ENCODE measurements around the gene RNU6-9. TPM values are rescaled to one million over a fixed set of nuclear protein-coding genes. Genes with fewer than 3 reads are reported as not detected.
A peak's percentile ranks its signal among the peaks of the same experiment; 100 is the strongest.

RNU6-9 gene
- total RNA-seq, 1 donor from 2014 or later, result not detected

- Mint-ChIP-seq H3K36me3 (ENCODE audit: unreplicated experiment) (peaks cover 5% of the 10 kb centered on the region), H3K4me1 (ENCODE audit: low read depth, unreplicated experiment) (peaks cover 4% of the 10 kb centered on the region), H3K4me3 (ENCODE audit: unreplicated experiment) (no peak overlapping the region), H3K27ac (ENCODE audit: unreplicated experiment) (no peak overlapping the region), H3K27me3 (ENCODE audit: unreplicated experiment) (peaks cover 14% of the 10 kb centered on the region), H3K9me3 (ENCODE audit: unreplicated experiment) (peaks cover 12% of the 10 kb centered on the region)
- no peak for TF ChIP-seq CTCF (IDR thresholded peaks at IDR 0.05; ENCODE audit: partially characterized antibody, unreplicated experiment)
- DNase-seq, result peak; percentile 78
Measured at GRCh38 chr19:862581-863314, 30.5 kb upstream of the RNU6-9 start.

GRCh38 chr19:863315-863620 lies 30.0 kb upstream of the RNU6-9 start:
- H3K36me3 Mint-ChIP-seq (ENCODE audit: unreplicated experiment), result peaks cover 5% of the 10 kb centered on the region
- H3K4me1 Mint-ChIP-seq (ENCODE audit: low read depth, unreplicated experiment), result peaks cover 4% of the 10 kb centered on the region
- no peak for DNase-seq
- no peak overlapping the region for H3K4me3 Mint-ChIP-seq (ENCODE audit: unreplicated experiment)
- peaks cover 12% of the 10 kb centered on the region for H3K9me3 Mint-ChIP-seq (ENCODE audit: unreplicated experiment)
- TF ChIP-seq CTCF (IDR thresholded peaks at IDR 0.05; ENCODE audit: partially characterized antibody, unreplicated experiment), result no peak
- H3K27me3 Mint-ChIP-seq (ENCODE audit: unreplicated experiment), result peaks cover 14% of the 10 kb centered on the region
- no peak overlapping the region for H3K27ac Mint-ChIP-seq (ENCODE audit: unreplicated experiment)

- no peak for DNase-seq
- Mint-ChIP-seq H3K9me3 (ENCODE audit: unreplicated experiment) (peaks cover 17% of the 10 kb centered on the region), H3K4me3 (ENCODE audit: unreplicated experiment) (no peak overlapping the region), H3K4me1 (ENCODE audit: low read depth, unreplicated experiment) (peaks cover 6% of the 10 kb centered on the region), H3K27ac (ENCODE audit: unreplicated experiment) (no peak overlapping the region), H3K27me3 (ENCODE audit: unreplicated experiment) (peaks cover 16% of the 10 kb centered on the region), H3K36me3 (ENCODE audit: unreplicated experiment) (peaks cover 5% of the 10 kb centered on the region)
- no peak for TF ChIP-seq CTCF (IDR thresholded peaks at IDR 0.05; ENCODE audit: partially characterized antibody, unreplicated experiment)
Measured at GRCh38 chr19:866769-867300, 26.4 kb upstream of the RNU6-9 start.

- no peak for TF ChIP-seq CTCF (IDR thresholded peaks at IDR 0.05; ENCODE audit: partially characterized antibody, unreplicated experiment)
- peak; percentile 62 for DNase-seq
- H3K4me1 Mint-ChIP-seq (ENCODE audit: low read depth, unreplicated experiment), result peaks cover 6% of the 10 kb centered on the region
- H3K9me3 Mint-ChIP-seq (ENCODE audit: unreplicated experiment), result peaks cover 17% of the 10 kb centered on the region
- H3K36me3 Mint-ChIP-seq (ENCODE audit: unreplicated experiment), result peaks cover 5% of the 10 kb centered on the region
- peaks cover 16% of the 10 kb centered on the region for H3K27me3 Mint-ChIP-seq (ENCODE audit: unreplicated experiment)
- peak overlapping the region; percentile 69 for H3K4me3 Mint-ChIP-seq (ENCODE audit: unreplicated experiment)
- peak overlapping the region; percentile 87 for H3K27ac Mint-ChIP-seq (ENCODE audit: unreplicated experiment)
Measured at GRCh38 chr19:867301-867793, 25.9 kb upstream of the RNU6-9 start.

- peaks cover 17% of the 10 kb centered on the region for H3K9me3 Mint-ChIP-seq (ENCODE audit: unreplicated experiment)
- DNase-seq, result no peak
- H3K27ac Mint-ChIP-seq (ENCODE audit: unreplicated experiment), result no peak overlapping the region
- H3K36me3 Mint-ChIP-seq (ENCODE audit: unreplicated experiment), result peaks cover 5% of the 10 kb centered on the region
- peaks cover 6% of the 10 kb centered on the region for H3K4me1 Mint-ChIP-seq (ENCODE audit: low read depth, unreplicated experiment)
- H3K4me3 Mint-ChIP-seq (ENCODE audit: unreplicated experiment), result peak overlapping the region; percentile 69
- H3K27me3 Mint-ChIP-seq (ENCODE audit: unreplicated experiment), result peaks cover 13% of the 10 kb centered on the region
- no peak for TF ChIP-seq CTCF (IDR thresholded peaks at IDR 0.05; ENCODE audit: partially characterized antibody, unreplicated experiment)
Measured at GRCh38 chr19:867855-868457, 25.3 kb upstream of the RNU6-9 start.
